Ovary (tissue), 9 donors: Measurements from ENCODE around the gene KIAA1671. TPM values are rescaled to one million over a fixed set of nuclear protein-coding genes. Genes with fewer than 3 reads are reported as not detected.

Experiments
- DNase-seq, 5 donors: peaks; one replicate each; pipeline ENCODE4 v3.0.0-alpha.2; 2019 to 2020
- H3K27ac ChIP-seq, 2 donors: fragments of 200-600 bp; one replicate each; pipeline versions ENCODE4 v1.5.1 to v1.8.0; 2019 to 2022
- H3K27me3 ChIP-seq: fragments of 200-600 bp; one replicate; pipeline ENCODE4 v1.8.0; 2022
- H3K36me3 ChIP-seq: fragments of 200-600 bp; sonication (generic); one replicate; pipeline ENCODE4 v1.5.1; 2019
- H3K4me1 ChIP-seq: one replicate; pipeline ENCODE4 v1.8.1; 2013; ENCODE audit warnings: mild to moderate bottlenecking, moderate library complexity; ENCODE audit not compliant: insufficient read depth
- H3K4me3 ChIP-seq: fragments of 200-600 bp; sonication (generic); one replicate; pipeline ENCODE4 v1.5.1; 2017
- H3K9me3 ChIP-seq, 2 donors: fragments of 200-600 bp in 1 of 2; sonication (generic) in 1 of 2; one replicate each; pipeline versions ENCODE4 v1.5.1 to v1.8.1; 2013 to 2019; ENCODE audit warnings: mild to moderate bottlenecking in 1 of 2, moderate library complexity in 1 of 2
- CTCF ChIP-seq, 3 donors: fragments of 450-650 bp in 2 of 3; fragments of 200-600 bp in 1 of 3; IDR thresholded peaks; one replicate each; pipeline versions ENCODE4 v1.5.1 to v1.8.0; 2016 to 2022; ENCODE audit warnings: antibody characterized with exemption in 3 of 3, mild to moderate bottlenecking in 1 of 3
- EP300 ChIP-seq: sonication (generic); formaldehyde crosslinking; IDR thresholded peaks from one replicate; pipeline ENCODE4 v1.6.1; 2017; ENCODE audit warnings: antibody characterized with exemption
- POLR2A ChIP-seq: fragments of 450-650 bp; IDR thresholded peaks from one replicate; pipeline ENCODE4 v1.6.1; 2017; ENCODE audit warnings: antibody characterized with exemption, mild to moderate bottlenecking, moderate library complexity
- WGBS, 3 donors: extraction: QIAGEN DNeasy Blood & Tissue Kit in 1 of 3; methylation state at CpG; one replicate each; pipeline versions ENCODE4 v1.1.5 to v1.1.7; 2013 to 2017; 5-methylcytosine and 5-hydroxymethylcytosine counted together
- intact Hi-C, 4 donors: fragments of 100-400 bp; cut with DNase I; formaldehyde crosslinking; loops; one replicate each; pipeline versions ENCODE4 v1.11.0 to v1.15.1; 2022 to 2023
- polyA plus RNA-seq, 2 donors: library from polyadenylated mRNA; stranded (reverse); fragments of 200-250 nt in 1 of 2; fragments of 350-450 nt in 1 of 2; fragmentation: Illumina TruSeq in 1 of 2; extraction: RNeasy Lipid Tissue Mini Kit (QIAGEN cat#74804) in 1 of 2; gene quantifications; one replicate each; pipeline ENCODE4 v1.2.3, GENCODE V29; 2013 to 2014
- total RNA-seq, 7 donors: library from RNA; depleted of rRNA in 2 of 7; stranded (reverse); fragments of >200 nt in 2 of 7; fragmentation: NEBNext Ultra II Directional in 3 of 7; extraction: Animal tissue kit (Norgen Biotek cat#: 25700) in 3 of 7; gene quantifications; one replicate each; pipeline versions ENCODE4 v1.1.0 to v1.2.4, GENCODE V29; 2016 to 2023
- donor health status: DM: no; HTN: no; CAD: no; lungs with moderate emphysema.
- donor health status: DM: no; HTN: no; CAD: no.
- donor health status: Bipolar disorder and iron deficiency.
- donor health status: DM: yes; HTN: yes; CAD: no.
- donor health status: DM: no; HTN: no; CAD: no.
- donor health status: DM: yes; HTN: yes; CAD: no.

The KIAA1671 gene
- total and polyA plus RNA-seq, 9 donors = 9.8 to 27.9 (median 24.5) TPM

- no peaks in the 10 kb centered on the region for H3K4me1 ChIP-seq
Measured at GRCh38 chr22:25160120-25160996, 207.8 kb downstream of the KIAA1671 start.

GRCh38 chr22:25161017-25161915 is 208.8 kb downstream of the KIAA1671 start:
- Histone ChIP-seq H3K27ac (no peak overlapping the region), H3K4me1 (no peaks in the 10 kb centered on the region), H3K4me3 (no peak overlapping the region), H3K36me3 (no peaks in the 10 kb centered on the region), H3K9me3 (no peaks in the 10 kb centered on the region), H3K27me3 (no peaks in the 10 kb centered on the region)
- TF ChIP-seq EP300 = no peak
- no peak for TF ChIP-seq POLR2A
- no peak for TF ChIP-seq CTCF (IDR thresholded peaks at IDR 0.05)
- WGBS, 3 donors = 81 to 84% (median 83%) methylated on average over 14 of the region's 14 CpGs
- DNase-seq = no peak
- intact Hi-C loops = no loop called here

More at GRCh38 chr22:25160120-25160996, 207.8 kb downstream of the KIAA1671 start:
- Histone ChIP-seq H3K4me3 (no peak overlapping the region), H3K27me3 (no peaks in the 10 kb centered on the region), H3K9me3 (no peaks in the 10 kb centered on the region), H3K27ac (no peak overlapping the region), H3K36me3 (no peaks in the 10 kb centered on the region)
- WGBS, 3 donors = 88 to 95% (median 90%) methylated on average over 11 of the region's 11 CpGs
- DNase-seq = no peak
- intact Hi-C loops = no loop called here
- TF ChIP-seq CTCF (IDR thresholded peaks at IDR 0.05) (no peak), POLR2A (no peak), EP300 (no peak)

- H3K27ac ChIP-seq = no peak overlapping the region
- no peak overlapping the region for H3K4me3 ChIP-seq
- WGBS, 3 donors = 90 to 93% (median 91%) methylated on average over 6 of the region's 6 CpGs
- H3K27me3 ChIP-seq = no peaks in the 10 kb centered on the region
- no peaks in the 10 kb centered on the region for H3K36me3 ChIP-seq
- H3K4me1 ChIP-seq = no peaks in the 10 kb centered on the region
- TF ChIP-seq CTCF (IDR thresholded peaks at IDR 0.05) (no peak), POLR2A (no peak), EP300 (no peak)
- intact Hi-C loops = no loop called here
- H3K9me3 ChIP-seq = no peaks in the 10 kb centered on the region
- no peak for DNase-seq
Measured at GRCh38 chr22:25161916-25162530, 209.5 kb downstream of the KIAA1671 start.

- 71 to 81% (median 73%) methylated on average over 1 of the region's 1 CpG for WGBS, 3 donors
- no peaks in the 10 kb centered on the region for H3K4me1 ChIP-seq
- TF ChIP-seq CTCF (IDR thresholded peaks at IDR 0.05) (no peak), EP300 (no peak), POLR2A (no peak)
Measured at GRCh38 chr22:25162561-25162960, 210.0 kb downstream of the KIAA1671 start.

More at GRCh38 chr22:25162561-25162960, 210.0 kb downstream of the KIAA1671 start:
- H3K36me3 ChIP-seq = no peaks in the 10 kb centered on the region
- H3K27me3 ChIP-seq = no peaks in the 10 kb centered on the region
- DNase-seq = no peak
- H3K9me3 ChIP-seq = no peaks in the 10 kb centered on the region
- H3K27ac ChIP-seq = no peak overlapping the region
- no peak overlapping the region for H3K4me3 ChIP-seq
- intact Hi-C loops = no loop called here
